Measurements from ENCODE around the gene NPPC.
"Not testable (repeated sequence)": the region's sequence is repeated elsewhere in the genome, so short reads cannot be mapped to it uniquely, and the experiment has no call there.

The NPPC gene

DNA sequence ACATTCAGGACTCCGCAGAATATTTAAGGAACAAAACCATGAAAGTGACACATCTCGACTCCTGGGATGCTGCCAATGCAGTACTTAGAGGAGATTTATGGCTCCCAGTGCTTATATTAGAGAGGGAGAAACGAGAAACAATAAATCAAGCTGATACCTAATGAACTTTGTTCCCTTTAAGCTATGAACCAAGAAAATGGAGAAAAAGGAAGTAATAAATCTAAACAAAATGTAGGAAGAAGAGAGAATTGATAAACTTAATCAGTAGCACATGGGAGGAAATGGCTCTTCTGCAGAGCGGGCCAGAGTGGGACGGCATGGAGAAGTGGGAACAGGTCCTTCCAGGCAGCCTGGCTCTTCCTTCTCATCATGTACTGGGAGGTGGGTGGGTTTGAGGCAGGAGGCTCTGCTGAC, 42.7 kb downstream of the NPPC start:
- no peak for DNase-seq

DNA sequence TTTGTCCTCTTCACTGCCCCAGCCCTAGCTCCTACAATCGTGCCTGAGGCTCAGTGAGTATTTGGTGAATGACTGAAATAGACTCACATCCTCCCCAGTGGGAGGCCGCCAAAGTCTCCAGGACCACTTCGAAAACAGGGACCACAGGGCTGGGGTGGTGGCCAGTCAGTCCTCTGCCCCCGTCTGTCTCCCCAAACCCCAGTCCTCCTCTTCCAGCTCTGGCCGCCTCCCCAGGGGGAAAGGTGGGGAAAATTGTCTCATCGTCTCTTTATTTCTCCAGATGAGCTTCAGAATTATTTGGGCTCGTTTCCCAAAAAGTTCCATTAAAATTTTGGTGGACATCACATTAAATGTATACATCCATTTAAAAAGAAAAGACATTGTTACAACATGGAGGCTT, 43.5 kb downstream of the NPPC start:
- DNase-seq: no peak

DNA sequence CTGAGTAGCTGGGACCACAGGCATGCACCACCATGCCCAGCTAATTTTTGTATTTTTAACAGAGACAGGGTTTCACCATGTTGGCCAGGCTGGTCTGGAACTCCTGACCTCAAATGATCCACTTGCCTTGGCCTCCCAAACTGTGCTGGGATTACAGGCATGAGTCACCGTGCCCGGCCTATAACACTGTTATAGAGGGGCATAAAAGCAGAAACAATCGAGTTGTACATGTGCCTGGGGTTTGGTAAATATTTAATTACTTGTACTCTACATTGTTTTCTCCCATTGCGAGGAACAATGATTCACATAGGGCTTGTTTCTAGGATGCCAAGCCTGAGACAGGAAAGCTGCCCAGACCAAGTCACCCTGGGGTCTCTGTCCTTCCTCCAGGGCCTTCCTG, 45.8 kb downstream of the NPPC start:
- not testable (repeated sequence) for DNase-seq

DNA sequence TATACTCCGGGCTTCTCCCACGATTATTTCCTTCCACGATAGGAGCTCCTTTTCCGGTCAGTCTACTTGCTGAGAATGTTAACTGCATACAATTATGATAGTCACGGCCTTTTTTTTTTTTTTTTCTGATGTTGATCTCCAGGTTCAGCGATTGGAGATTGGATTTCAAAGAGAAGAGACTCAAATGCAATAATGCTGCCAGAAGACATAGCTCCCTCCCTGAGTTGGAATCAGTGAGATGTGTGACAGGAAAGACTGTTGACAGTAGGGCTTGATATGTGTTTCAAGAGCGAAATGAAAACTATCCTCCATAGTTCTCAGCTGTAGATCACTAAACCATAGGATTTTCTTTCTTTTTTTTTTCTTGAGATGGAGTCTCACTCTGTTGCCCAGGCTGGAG, 47.0 kb downstream of the NPPC start:
- DNase-seq: no peak

DNA sequence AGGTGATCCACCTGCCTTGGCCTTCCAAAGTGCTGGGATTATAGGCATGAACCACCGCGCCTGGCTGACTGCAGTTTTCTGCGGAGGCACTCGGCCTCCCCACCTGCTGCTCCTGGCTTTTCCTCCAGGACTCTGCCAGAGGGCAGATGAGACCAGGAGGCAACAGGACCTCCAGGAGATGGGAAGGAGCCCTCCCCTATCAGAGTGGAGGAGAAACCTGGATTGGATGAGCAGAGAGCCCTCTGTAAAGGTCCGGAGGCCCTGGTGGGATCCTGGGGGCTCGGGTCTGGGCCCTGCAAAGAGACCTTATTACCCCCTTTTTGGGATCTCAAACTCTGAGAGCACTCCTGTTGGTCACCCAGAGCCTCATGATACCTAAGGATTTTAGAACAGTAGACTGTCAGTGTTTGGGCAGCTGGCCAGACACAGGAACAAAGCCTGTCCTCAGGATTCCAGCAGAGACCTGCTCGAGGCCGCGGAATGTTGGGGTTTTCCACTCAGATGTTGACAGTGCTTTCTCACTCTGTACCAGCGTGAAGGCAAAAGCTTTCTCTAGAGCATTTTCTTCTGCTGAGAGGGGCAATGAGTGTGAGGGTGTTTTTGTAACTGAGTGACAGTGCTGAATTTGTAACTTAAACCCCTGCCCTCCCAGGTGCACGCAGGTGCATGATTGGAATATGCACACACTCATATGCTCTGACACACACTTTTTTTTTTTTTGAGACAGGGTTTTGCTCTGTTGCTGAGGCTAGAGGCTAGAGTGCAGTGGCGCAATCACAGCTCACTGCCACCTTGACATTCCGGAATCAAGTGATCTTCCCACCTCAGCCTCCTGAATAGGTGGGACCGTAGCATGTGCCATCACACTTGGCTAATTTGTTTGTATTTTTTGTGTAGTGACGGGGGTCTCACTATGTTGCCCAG, 48.4 kb downstream of the NPPC start:
- no peak for DNase-seq

DNA sequence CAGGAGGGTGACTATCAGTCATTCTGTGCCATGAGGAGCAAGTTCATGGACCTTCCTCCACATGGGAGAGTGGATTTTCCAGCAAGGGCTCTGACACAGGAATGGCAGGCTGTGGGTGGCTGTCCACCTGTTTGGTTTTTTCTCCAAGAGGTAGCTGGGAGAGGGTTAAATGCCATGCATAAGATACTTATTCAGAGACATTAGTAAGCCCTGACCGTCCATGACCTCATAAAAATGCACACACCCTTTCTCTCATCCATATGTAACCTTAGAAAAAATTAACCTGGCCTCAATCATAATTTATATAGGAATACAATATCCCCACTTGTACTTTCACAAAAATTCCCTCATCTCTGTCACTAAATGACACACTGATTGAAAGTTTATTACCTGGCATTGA, 51.3 kb downstream of the NPPC start:
- DNase-seq: no peak
